ENCODE data around the gene LGALS7. TPM values are rescaled to one million over a fixed set of nuclear protein-coding genes. Genes with fewer than 3 reads are reported as not detected.

LGALS7 gene
- total and polyA plus RNA-seq, 7 experiments from 2014 or later, result not detected

DNA sequence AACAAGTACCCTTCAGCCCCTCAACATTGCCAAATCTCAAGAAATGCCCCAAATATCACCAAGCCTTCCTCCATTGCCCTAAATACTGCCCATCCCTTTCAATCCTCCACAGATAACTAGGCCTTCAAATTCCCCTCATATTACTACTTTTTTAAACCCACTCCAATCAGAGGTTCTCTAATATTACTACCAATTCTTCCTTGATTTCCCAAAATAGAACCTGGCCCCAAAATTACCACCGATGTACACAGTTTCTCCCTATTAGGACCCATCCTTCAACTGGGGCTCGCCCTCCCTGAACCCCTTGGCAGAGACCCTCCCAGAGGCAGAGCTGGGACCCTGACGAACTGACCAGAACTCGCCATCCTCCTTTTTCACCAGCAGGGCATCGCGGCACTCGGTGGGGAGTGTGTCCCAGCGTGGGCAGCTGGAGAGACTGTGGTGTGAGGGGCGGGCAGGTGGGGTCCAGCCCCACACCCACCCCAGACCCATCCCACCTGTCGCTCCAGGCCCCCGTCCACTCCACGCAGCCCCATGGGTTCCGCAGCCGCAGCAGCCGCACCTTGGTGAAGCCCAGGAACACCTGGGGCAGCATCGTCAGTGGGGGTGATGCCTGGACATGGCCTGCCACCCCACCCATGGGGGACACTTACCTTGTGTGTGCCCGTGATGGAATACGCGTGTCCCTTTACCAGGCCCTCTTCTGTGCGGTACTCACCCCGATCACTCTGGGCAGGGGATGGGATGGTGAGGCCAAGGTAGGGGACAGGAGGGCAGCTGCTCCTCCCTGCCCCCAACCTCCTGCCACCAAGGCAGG, 35.2 kb downstream of the LGALS7 start:
- ChIA-PET CTCF (interaction anchor here (0.5 kb wide), 1 partner anchor 472 kb away, joined by 3 read pairs; no protein-coding TSS in a partner anchor), POLR2A (interaction anchor here (2.5 kb wide), 1 partner anchor 31 kb away, joined by 7 read pairs; no protein-coding TSS in a partner anchor)
- H3K27me3 Mint-ChIP-seq, result peaks cover 0 to 10% (median 0%) of the 10 kb centered on the region in 5 donors
- H3K27ac Mint-ChIP-seq, result peak overlapping the region in 8 of 9 donors; percentile 11 to 89 (median 58)
- Histone ChIP-seq H3K27me3 (ENCODE audit: control insufficient read depth in 2 of 2, insufficient read depth in 2 of 2, low read length in 2 of 2) (no peaks in the 10 kb centered on the region), H3K4me3 (ENCODE audit: low read length) (no peak overlapping the region), H3K4me1 (ENCODE audit: control insufficient read depth in 2 of 2, insufficient read depth in 2 of 2, low read length in 2 of 2) (peaks cover 15 to 27% of the 10 kb centered on the region in 2 donors), H3K36me3 (ENCODE audit: control insufficient read depth in 2 of 3, insufficient read depth in 3 of 3, low read length in 3 of 3) (no peaks in the 10 kb centered on the region), H3K27ac (ENCODE audit: low read depth, low read length) (no peak overlapping the region), H3K9me3 (ENCODE audit: control insufficient read depth in 2 of 3, low read length in 3 of 3) (no peaks in the 10 kb centered on the region)
- peaks cover 0 to 3% (median 0%) of the 10 kb centered on the region in 5 donors for H3K36me3 Mint-ChIP-seq
- peaks cover 7 to 41% (median 29%) of the 10 kb centered on the region in 7 donors for H3K4me1 Mint-ChIP-seq
- peak overlapping the region; percentile 53 to 83 (median 74) for H3K4me3 Mint-ChIP-seq
- DNase-seq (no peak), ATAC-seq (no peak)
- intact Hi-C loops (cut with micrococcal nuclease), result loop anchor here (2.0 to 5.0 kb wide), 2 partner anchors 31 to 91 kb away; partner anchors contain the start of gene ACTN4 (in 1 of the 2)
- peaks cover 0 to 5% (median 0%) of the 10 kb centered on the region in 11 donors for H3K9me3 Mint-ChIP-seq

DNA sequence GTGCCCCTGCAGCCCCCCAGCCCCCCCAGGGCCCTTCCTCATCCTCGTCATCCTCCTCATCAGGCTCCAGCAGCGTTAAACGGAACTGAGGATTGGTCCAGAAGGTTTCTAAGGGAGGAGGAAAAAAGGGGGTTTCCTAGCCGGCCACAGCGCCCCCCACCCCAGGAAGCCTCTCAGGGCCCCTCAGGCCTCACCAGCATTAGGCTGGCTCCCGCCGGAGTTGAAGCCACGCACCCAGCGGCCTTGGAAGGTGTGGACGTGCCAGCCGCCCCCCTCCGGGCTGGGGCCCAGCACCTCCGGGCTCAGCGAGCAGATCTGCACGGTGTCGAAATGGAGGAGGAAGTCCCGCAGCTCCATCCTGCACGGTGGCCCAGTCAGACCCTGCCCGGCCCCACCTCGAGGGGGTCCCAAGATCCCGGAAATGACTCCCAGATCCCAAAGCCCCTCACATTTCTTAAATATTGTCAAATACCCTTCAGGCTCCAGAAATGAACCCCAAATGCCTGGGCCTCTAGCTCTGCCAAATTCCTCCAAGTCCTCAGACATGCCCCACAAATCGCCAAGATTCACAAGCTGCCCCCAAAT, 35.9 kb downstream of the LGALS7 start:
- H3K4me3 Mint-ChIP-seq, result peak overlapping the region; percentile 53 to 83 (median 74)
- intact Hi-C loops (cut with micrococcal nuclease), result loop anchor here (2.0 to 5.0 kb wide), 2 partner anchors 31 to 90 kb away; partner anchors contain the start of gene ACTN4 (in 1 of the 2)
- ChIA-PET POLR2A (interaction anchor here (2.5 kb wide), 1 partner anchor 32 kb away, joined by 7 read pairs; no protein-coding TSS in a partner anchor), CTCF (no interaction called here)
- H3K9me3 ChIP-seq (ENCODE audit: control insufficient read depth in 2 of 3, low read length in 3 of 3), result no peaks in the 10 kb centered on the region
- H3K36me3 ChIP-seq (ENCODE audit: control insufficient read depth in 2 of 3, insufficient read depth in 3 of 3, low read length in 3 of 3), result no peaks in the 10 kb centered on the region
- DNase-seq (no peak), ATAC-seq (no peak)
- H3K27ac ChIP-seq (ENCODE audit: low read depth, low read length), result no peak overlapping the region
- peaks cover 0 to 3% (median 0%) of the 10 kb centered on the region in 5 donors for H3K36me3 Mint-ChIP-seq
- peak overlapping the region in 7 of 9 donors; percentile 11 to 89 (median 56) for H3K27ac Mint-ChIP-seq
- peaks cover 0 to 10% (median 0%) of the 10 kb centered on the region in 5 donors for H3K27me3 Mint-ChIP-seq
- H3K4me1 ChIP-seq (ENCODE audit: control insufficient read depth in 2 of 2, insufficient read depth in 2 of 2, low read length in 2 of 2), result peaks cover 15 to 27% of the 10 kb centered on the region in 2 donors
- no peaks in the 10 kb centered on the region for H3K27me3 ChIP-seq (ENCODE audit: control insufficient read depth in 2 of 2, insufficient read depth in 2 of 2, low read length in 2 of 2)
- peaks cover 0 to 3% (median 0%) of the 10 kb centered on the region in 11 donors for H3K9me3 Mint-ChIP-seq
- no peak overlapping the region for H3K4me3 ChIP-seq (ENCODE audit: low read length)
- H3K4me1 Mint-ChIP-seq, result peaks cover 7 to 47% (median 29%) of the 10 kb centered on the region in 7 donors

DNA sequence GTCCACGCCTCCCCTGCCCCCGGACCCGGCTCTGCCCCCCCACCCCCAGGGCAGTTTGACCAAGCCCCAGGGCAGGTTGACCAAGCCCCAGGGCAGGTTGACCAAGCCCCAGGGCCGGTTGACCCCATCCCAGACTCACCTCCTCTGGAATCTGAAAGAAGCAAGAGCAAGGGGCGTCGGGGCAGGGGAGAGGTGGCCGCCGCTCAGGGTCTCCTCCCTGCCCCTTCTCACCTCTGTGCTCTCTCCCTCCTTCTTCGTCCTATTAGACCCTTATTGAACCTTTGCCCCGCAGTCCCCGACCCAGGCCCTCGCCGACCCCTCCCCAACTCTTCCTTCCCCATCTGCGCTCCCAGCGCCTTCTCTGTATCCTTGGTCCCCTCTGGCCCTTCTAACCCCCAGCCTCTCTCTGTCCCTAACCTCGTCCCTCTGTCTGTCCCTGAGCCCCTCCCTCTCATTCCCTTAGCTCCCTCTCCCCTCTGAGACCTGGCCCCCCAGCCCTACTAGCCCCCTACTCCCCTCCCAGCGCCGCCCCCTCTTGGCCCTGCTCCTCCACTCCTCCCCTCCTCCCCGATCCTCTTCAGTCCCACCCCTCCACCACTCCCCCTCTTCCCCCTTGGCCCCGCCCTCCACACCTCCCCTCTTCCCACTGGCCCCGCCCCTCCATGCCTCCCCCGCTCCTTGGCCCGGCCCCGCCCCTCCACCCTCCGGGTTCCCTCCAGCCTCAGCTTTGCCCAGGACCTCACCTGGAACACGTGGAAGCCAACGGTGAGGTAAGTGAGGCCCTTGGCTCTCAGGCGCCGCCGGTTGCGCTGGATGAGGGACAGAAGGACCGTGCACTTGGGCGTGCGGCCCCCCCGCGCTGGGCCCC, 36.7 kb downstream of the LGALS7 start:
- Histone ChIP-seq H3K4me1 (ENCODE audit: control insufficient read depth in 2 of 2, insufficient read depth in 2 of 2, low read length in 2 of 2) (peaks cover 15 to 27% of the 10 kb centered on the region in 2 donors), H3K4me3 (ENCODE audit: low read length) (peak overlapping the region; percentile 24), H3K27ac (ENCODE audit: low read depth, low read length) (no peak overlapping the region), H3K36me3 (ENCODE audit: control insufficient read depth in 2 of 3, insufficient read depth in 3 of 3, low read length in 3 of 3) (no peaks in the 10 kb centered on the region), H3K27me3 (ENCODE audit: control insufficient read depth in 2 of 2, insufficient read depth in 2 of 2, low read length in 2 of 2) (no peaks in the 10 kb centered on the region), H3K9me3 (ENCODE audit: control insufficient read depth in 2 of 3, low read length in 3 of 3) (no peaks in the 10 kb centered on the region)
- peak overlapping the region in 5 of 9 donors; percentile 13 to 76 (median 36) for H3K27ac Mint-ChIP-seq
- peaks cover 0 to 6% (median 0%) of the 10 kb centered on the region in 5 donors for H3K36me3 Mint-ChIP-seq
- peaks cover 0 to 10% (median 0%) of the 10 kb centered on the region in 5 donors for H3K27me3 Mint-ChIP-seq
- DNase-seq (peak in 6 of 9 donors; percentile 31 to 69 (median 41)), ATAC-seq (peak; percentile 63)
- ChIA-PET CTCF (no interaction called here), POLR2A (interaction anchor here (2.5 to 3.8 kb wide), 2 partner anchors 33 to 195 kb away, joined by 7 to 17 read pairs; partner anchors contain the start of genes MRPS12 and SARS2)
- H3K9me3 Mint-ChIP-seq, result peaks cover 0 to 3% (median 0%) of the 10 kb centered on the region in 11 donors
- intact Hi-C loops (cut with micrococcal nuclease), result loop anchor here (1.0 to 5.0 kb wide), 4 partner anchors 32 to 194 kb away; partner anchors contain the start of genes ACTN4 (in 1 of the 2), MRPS12 (in 1 of the 2), NFKBIB (in 1 of the 2) and SARS2 (in 1 of the 2)
- H3K4me1 Mint-ChIP-seq, result peaks cover 7 to 47% (median 29%) of the 10 kb centered on the region in 7 donors
- H3K4me3 Mint-ChIP-seq, result peak overlapping the region; percentile 35 to 83 (median 62)

DNA sequence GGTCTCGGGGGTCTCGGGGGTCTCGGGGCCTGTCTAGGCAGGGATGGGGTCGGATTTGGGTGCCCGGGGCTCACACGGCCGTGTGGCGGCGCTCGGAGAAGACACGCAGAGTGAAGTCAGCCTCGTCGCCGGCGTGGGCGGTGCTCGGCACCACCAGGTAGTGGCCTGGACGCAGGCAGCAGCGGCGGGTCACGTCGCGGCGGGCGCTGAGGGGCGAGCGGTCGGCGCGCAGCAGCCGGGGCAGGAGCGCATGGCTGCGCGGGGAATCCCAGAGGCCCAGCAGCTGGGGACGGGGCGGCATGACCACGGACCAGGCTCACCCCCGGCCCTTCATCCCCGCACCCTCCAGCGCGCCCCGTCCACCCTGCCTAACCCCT, 37.3 kb downstream of the LGALS7 start:
- intact Hi-C loops (cut with micrococcal nuclease), result loop anchor here (1.0 to 5.0 kb wide), 4 partner anchors 33 to 194 kb away; partner anchors contain the start of genes ACTN4 (in 1 of the 2), MRPS12 (in 1 of the 2), NFKBIB (in 1 of the 2) and SARS2 (in 1 of the 2)
- H3K27ac Mint-ChIP-seq, result peak overlapping the region in 2 of 9 donors; percentile 13 to 75
- DNase-seq, result peak in 7 of 9 donors; percentile 32 to 70 (median 35)
- H3K27me3 ChIP-seq (ENCODE audit: control insufficient read depth in 2 of 2, insufficient read depth in 2 of 2, low read length in 2 of 2), result no peaks in the 10 kb centered on the region
- peaks cover 0 to 3% (median 0%) of the 10 kb centered on the region in 11 donors for H3K9me3 Mint-ChIP-seq
- H3K27me3 Mint-ChIP-seq, result peaks cover 0 to 10% (median 0%) of the 10 kb centered on the region in 5 donors
- no peak overlapping the region for H3K27ac ChIP-seq (ENCODE audit: low read depth, low read length)
- peaks cover 0 to 6% (median 0%) of the 10 kb centered on the region in 5 donors for H3K36me3 Mint-ChIP-seq
- no peaks in the 10 kb centered on the region for H3K36me3 ChIP-seq (ENCODE audit: control insufficient read depth in 2 of 3, insufficient read depth in 3 of 3, low read length in 3 of 3)
- CTCF ChIA-PET, result no interaction called here
- peak overlapping the region; percentile 24 for H3K4me3 ChIP-seq (ENCODE audit: low read length)
- no peaks in the 10 kb centered on the region for H3K9me3 ChIP-seq (ENCODE audit: control insufficient read depth in 2 of 3, low read length in 3 of 3)
- peak overlapping the region in 7 of 10 donors; percentile 44 to 80 (median 53) for H3K4me3 Mint-ChIP-seq
- peaks cover 15 to 27% of the 10 kb centered on the region in 2 donors for H3K4me1 ChIP-seq (ENCODE audit: control insufficient read depth in 2 of 2, insufficient read depth in 2 of 2, low read length in 2 of 2)
- POLR2A ChIA-PET, result interaction anchor here (2.5 to 3.8 kb wide), 2 partner anchors 34 to 195 kb away, joined by 7 to 17 read pairs; partner anchors contain the start of genes MRPS12 and SARS2
- H3K4me1 Mint-ChIP-seq, result peaks cover 7 to 47% (median 29%) of the 10 kb centered on the region in 7 donors
- ATAC-seq, result peak; percentile 55

DNA sequence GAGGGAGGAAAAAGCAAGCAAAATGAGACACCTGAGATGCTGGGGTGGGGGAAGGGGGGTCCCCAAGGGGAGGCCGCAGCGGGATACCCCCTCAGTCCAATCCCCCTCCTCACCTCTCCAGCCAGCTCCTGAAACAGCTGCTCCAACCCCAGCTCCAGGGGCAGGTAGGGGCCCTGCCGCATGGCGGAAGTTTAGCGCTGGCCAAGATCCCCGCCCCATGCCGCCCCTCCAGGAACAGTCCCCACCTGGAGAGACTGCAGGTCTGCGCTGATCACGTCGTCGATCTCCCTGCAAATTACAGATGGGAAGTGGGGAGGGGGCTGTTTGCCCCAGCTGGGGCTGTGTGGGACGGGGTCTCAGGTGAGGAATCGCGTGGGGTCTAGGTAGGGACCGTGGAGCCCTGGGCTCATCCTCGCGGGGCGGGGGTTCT, 38.0 kb downstream of the LGALS7 start:
- H3K9me3 Mint-ChIP-seq, result peaks cover 0 to 3% (median 0%) of the 10 kb centered on the region in 11 donors
- CTCF ChIA-PET, result interaction anchor here (2.3 kb wide), 1 partner anchor 195 kb away, joined by 6 read pairs; the partner anchor contains the start of genes MRPS12 and SARS2
- POLR2A ChIA-PET, result interaction anchor here (0.8 to 3.8 kb wide), 4 partner anchors 66 to 196 kb away, joined by 3 to 17 read pairs (median 4); partner anchors contain the start of genes MRPS12 and SARS2

More for the DNA sequence above, 38.0 kb downstream of the LGALS7 start:
- peak in 7 of 9 donors; percentile 16 to 48 (median 38) for DNase-seq
- Mint-ChIP-seq H3K4me3 (peak overlapping the region; percentile 64 to 85 (median 74)), H3K27ac (peak overlapping the region in 8 of 9 donors; percentile 60 to 92 (median 74)), H3K36me3 (peaks cover 0 to 9% (median 0%) of the 10 kb centered on the region in 5 donors), H3K27me3 (peaks cover 0 to 10% (median 0%) of the 10 kb centered on the region in 5 donors), H3K4me1 (peaks cover 11 to 49% (median 29%) of the 10 kb centered on the region in 7 donors)
- Histone ChIP-seq H3K4me1 (ENCODE audit: control insufficient read depth in 2 of 2, insufficient read depth in 2 of 2, low read length in 2 of 2) (peaks cover 15 to 27% of the 10 kb centered on the region in 2 donors), H3K27ac (ENCODE audit: low read depth, low read length) (peak overlapping the region; percentile 14), H3K9me3 (ENCODE audit: control insufficient read depth in 2 of 3, low read length in 3 of 3) (no peaks in the 10 kb centered on the region), H3K27me3 (ENCODE audit: control insufficient read depth in 2 of 2, insufficient read depth in 2 of 2, low read length in 2 of 2) (no peaks in the 10 kb centered on the region), H3K36me3 (ENCODE audit: control insufficient read depth in 2 of 3, insufficient read depth in 3 of 3, low read length in 3 of 3) (no peaks in the 10 kb centered on the region), H3K4me3 (ENCODE audit: low read length) (peak overlapping the region; percentile 41)
- intact Hi-C loops (cut with micrococcal nuclease), result loop anchor here (2.0 to 5.0 kb wide), 4 partner anchors 78 to 332 kb away; partner anchors contain the start of genes ACTN4 (in 1 of the 2), ECH1 (in 1 of the 2) and FAM98C (in 1 of the 2)
- peak; percentile 7 for ATAC-seq
